ENCODE results near the gene R3HDM4.

DNA sequence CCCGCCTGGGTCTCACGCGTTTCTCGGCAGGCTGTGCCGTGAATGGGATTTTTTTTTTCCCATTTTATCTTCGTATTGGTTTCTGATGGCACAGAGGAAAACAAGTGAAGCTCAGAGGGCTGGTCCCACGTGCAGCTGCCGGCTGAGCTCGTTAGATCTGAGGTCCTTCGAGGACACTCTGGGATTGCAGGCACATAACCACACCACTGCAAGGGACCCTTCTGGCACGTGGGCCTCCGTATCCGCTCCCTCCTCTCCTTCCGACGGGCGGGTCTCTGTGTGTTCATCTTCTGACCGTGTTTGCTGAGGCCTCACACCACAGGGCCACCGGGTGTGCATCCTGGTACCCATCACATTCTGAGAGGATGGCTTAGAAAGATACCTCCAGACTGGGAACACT lies 36.9 kb downstream of the R3HDM4 start:
- TF ChIP-seq GATA2 (IDR thresholded peaks at IDR 0.05; ENCODE audit: low read depth, low read length) (no peak), GATA3 (IDR thresholded peaks at IDR 0.05; ENCODE audit: low read depth, low read length) (no peak)

Data from SH-SY5Y (cell line).